ENCODE measurements around the gene TWSG1. TPM values are rescaled to one million over a fixed set of nuclear protein-coding genes. Genes with fewer than 3 reads are reported as not detected.

Gene TWSG1
- total and polyA plus RNA-seq, 10 of the 15 experiments (the other 5 are each of a cell fraction or from before 2014, with no cell fraction given), result 11.1 to 45.1 (median 27.7) TPM

GRCh38 chr18:9394046-9394445 lies 59.5 kb downstream of the TWSG1 start (continued):
- no peak for TF ChIP-seq NKRF (conservative IDR thresholded peaks at IDR 0.05)
- TF ChIP-seq PAX5 (IDR thresholded peaks at IDR 0.05; ENCODE audit: borderline replicate concordance, low read depth, low read length), result no peak
- TF ChIP-seq, protein P1, sequence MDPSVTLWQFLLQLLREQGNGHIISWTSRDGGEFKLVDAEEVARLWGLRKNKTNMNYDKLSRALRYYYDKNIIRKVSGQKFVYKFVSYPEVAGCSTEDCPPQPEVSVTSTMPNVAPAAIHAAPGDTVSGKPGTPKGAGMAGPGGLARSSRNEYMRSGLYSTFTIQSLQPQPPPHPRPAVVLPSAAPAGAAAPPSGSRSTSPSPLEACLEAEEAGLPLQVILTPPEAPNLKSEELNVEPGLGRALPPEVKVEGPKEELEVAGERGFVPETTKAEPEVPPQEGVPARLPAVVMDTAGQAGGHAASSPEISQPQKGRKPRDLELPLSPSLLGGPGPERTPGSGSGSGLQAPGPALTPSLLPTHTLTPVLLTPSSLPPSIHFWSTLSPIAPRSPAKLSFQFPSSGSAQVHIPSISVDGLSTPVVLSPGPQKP (IDR thresholded peaks at IDR 0.05; ENCODE audit: low read depth, low read length), result no peak

DNA sequence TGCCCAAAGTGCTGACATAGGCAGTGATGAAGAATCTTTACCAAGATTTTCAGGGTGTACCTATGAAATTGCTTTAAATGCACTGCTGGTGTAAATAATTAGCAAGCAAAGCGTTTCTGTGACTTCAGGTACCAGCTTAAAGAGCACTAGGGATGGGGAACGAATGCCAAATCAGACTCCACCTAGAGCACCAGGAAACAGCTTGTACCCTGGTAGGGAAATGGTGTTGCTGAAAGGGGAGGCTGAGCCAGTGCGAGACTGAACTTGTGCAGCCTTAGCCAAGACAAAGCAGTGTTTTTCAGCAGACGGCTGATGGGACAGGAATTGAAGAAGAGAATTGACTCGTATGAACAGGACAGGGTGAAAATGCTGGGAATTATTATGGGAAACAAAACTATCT lies 65.6 kb downstream of the TWSG1 start:
- RAD21 ChIA-PET (ENCODE audit: unreplicated experiment), result no interaction called here
- Histone ChIP-seq H3K27ac (ENCODE audit: control insufficient read depth, insufficient read depth) (no peak overlapping the region), H4K20me1 (ENCODE audit: control insufficient read depth, insufficient read depth) (no peaks in the 10 kb centered on the region), H3K9ac (ENCODE audit: control insufficient read depth, insufficient read depth, low read length) (no peak overlapping the region), H3K4me1 (ENCODE audit: control insufficient read depth, insufficient read depth, low read length) (no peaks in the 10 kb centered on the region), H2AFZ (ENCODE audit: control insufficient read depth, low read depth, low read length) (no peak overlapping the region), H3K4me2 (ENCODE audit: control insufficient read depth, insufficient read depth) (no peak overlapping the region), H3K36me3 (ENCODE audit: control insufficient read depth in 2 of 2, insufficient read depth in 2 of 2, low read length in 1 of 2) (peaks cover 0 to 7% of the 10 kb centered on the region in 2 experiments; a peak in 1 of 4 replicates), H3K4me3 (no peak overlapping the region), H3K79me2 (ENCODE audit: control insufficient read depth, insufficient read depth, low read length) (no peaks in the 10 kb centered on the region), H3K27me3 (replicated peaks in 1 of 2; ENCODE audit: control insufficient read depth in 2 of 2, insufficient read depth in 2 of 2, low read length in 1 of 2) (no peaks in the 10 kb centered on the region), H3K9me3 (replicated peaks; ENCODE audit: control insufficient read depth, insufficient read depth, low read length) (peaks cover 2% of the 10 kb centered on the region; the same call in 2 of the 3 replicates)
- TF ChIP-seq CREM (IDR thresholded peaks at IDR 0.05; ENCODE audit: low read depth) (no peak), HDAC6 (IDR thresholded peaks at IDR 0.05; ENCODE audit: unreplicated experiment) (no peak), NFYA (IDR thresholded peaks at IDR 0.05; ENCODE audit: borderline replicate concordance, low read depth, low read length) (no peak), IKZF1 (conservative IDR thresholded peaks at IDR 0.05) (no peak), NRF1 (conservative IDR thresholded peaks at IDR 0.05; ENCODE audit: low read depth, low read length) (no peak), RELA (IDR thresholded peaks at IDR 0.05; ENCODE audit: borderline replicate concordance, partially characterized antibody) (no peak), PAX5 (IDR thresholded peaks at IDR 0.05; ENCODE audit: borderline replicate concordance, low read depth, low read length) (no peak)
- TF ChIP-seq, protein P1 (IDR thresholded peaks at IDR 0.05; ENCODE audit: low read depth, low read length), result no peak
- TF ChIP-seq, protein P2, sequence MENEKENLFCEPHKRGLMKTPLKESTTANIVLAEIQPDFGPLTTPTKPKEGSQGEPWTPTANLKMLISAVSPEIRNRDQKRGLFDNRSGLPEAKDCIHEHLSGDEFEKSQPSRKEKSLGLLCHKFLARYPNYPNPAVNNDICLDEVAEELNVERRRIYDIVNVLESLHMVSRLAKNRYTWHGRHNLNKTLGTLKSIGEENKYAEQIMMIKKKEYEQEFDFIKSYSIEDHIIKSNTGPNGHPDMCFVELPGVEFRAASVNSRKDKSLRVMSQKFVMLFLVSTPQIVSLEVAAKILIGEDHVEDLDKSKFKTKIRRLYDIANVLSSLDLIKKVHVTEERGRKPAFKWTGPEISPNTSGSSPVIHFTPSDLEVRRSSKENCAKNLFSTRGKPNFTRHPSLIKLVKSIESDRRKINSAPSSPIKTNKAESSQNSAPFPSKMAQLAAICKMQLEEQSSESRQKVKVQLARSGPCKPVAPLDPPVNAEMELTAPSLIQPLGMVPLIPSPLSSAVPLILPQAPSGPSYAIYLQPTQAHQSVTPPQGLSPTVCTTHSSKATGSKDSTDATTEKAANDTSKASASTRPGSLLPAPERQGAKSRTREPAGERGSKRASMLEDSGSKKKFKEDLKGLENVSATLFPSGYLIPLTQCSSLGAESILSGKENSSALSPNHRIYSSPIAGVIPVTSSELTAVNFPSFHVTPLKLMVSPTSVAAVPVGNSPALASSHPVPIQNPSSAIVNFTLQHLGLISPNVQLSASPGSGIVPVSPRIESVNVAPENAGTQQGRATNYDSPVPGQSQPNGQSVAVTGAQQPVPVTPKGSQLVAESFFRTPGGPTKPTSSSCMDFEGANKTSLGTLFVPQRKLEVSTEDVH (IDR thresholded peaks at IDR 0.05; ENCODE audit: low read depth, partially characterized antibody), result no peak
- intact Hi-C loops (cut with micrococcal nuclease; ENCODE audit: unreplicated experiment) (no loop called here), in situ Hi-C loops (cut with MboI) (no loop called here)
- BruUV-seq (replicated peaks), result TSS peak; percentile 34
- DNase-seq (ENCODE audit: low read depth, low spot score), result no peak
- CTCF ChIA-PET, result interaction anchor here (0.5 kb wide), 1 partner anchor 1412 kb away, joined by 3 read pairs; no protein-coding TSS in a partner anchor
- no peak for FAIRE-seq
- POLR2A ChIA-PET, result no interaction called here
- SMC1A ChIA-PET (ENCODE audit: uncharacterized antibody, unreplicated experiment), result interaction anchor here (0.9 to 1.3 kb wide), 3 partner anchors 16 to 496 kb away, joined by 3 read pairs; no protein-coding TSS in a partner anchor
- ATAC-seq, result no peak
- WGBS (ENCODE audit: insufficient coverage, insufficient replicate concordance, low lambda C conversion rate, missing lambda C conversion rate), result 88% methylated on average over 5 of the region's 5 CpGs
